AG10803 (cell line): ENCODE results near the gene NTNG1.

Experiments
- DNase-seq: peaks from one replicate; pipeline ENCODE4 v3.0.0; 2010; ENCODE audit warnings: low read depth
- H3K4me3 ChIP-seq: 2 replicates; pipeline ENCODE4 v1.5.1; 2011; ENCODE audit warnings: mild to moderate bottlenecking, low read length, control low read depth
- TF ChIP-seq, protein P1 (sequence below): conservative IDR thresholded peaks from 2 replicates; pipeline ENCODE4 v1.5.1; 2011; ENCODE audit warnings: mild to moderate bottlenecking, low read length, control low read depth, inconsistent platforms

NTNG1 gene

DNA sequence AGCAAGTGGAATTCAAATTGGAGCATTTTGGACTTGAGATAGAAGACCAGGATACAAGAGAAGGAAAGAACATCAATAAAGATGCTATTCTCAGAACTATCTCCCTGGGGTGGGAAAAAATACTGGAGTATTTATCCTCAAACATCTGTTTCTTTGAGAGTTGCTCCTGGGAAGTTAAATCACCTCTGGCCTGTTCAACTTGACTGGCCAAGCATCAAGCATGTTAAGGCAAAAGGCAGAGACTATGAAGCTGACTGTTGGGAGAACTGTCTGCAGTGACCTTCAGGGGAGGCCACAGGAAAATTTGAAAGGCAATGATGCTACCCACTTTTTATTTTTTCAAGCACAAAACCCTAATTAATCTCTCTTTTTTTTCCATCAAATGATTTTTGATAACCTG is 239.0 kb downstream of the NTNG1 start:
- TF ChIP-seq, protein P1, sequence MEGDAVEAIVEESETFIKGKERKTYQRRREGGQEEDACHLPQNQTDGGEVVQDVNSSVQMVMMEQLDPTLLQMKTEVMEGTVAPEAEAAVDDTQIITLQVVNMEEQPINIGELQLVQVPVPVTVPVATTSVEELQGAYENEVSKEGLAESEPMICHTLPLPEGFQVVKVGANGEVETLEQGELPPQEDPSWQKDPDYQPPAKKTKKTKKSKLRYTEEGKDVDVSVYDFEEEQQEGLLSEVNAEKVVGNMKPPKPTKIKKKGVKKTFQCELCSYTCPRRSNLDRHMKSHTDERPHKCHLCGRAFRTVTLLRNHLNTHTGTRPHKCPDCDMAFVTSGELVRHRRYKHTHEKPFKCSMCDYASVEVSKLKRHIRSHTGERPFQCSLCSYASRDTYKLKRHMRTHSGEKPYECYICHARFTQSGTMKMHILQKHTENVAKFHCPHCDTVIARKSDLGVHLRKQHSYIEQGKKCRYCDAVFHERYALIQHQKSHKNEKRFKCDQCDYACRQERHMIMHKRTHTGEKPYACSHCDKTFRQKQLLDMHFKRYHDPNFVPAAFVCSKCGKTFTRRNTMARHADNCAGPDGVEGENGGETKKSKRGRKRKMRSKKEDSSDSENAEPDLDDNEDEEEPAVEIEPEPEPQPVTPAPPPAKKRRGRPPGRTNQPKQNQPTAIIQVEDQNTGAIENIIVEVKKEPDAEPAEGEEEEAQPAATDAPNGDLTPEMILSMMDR = no peak
- no peak for DNase-seq
- H3K4me3 ChIP-seq = no peak overlapping the region

DNA sequence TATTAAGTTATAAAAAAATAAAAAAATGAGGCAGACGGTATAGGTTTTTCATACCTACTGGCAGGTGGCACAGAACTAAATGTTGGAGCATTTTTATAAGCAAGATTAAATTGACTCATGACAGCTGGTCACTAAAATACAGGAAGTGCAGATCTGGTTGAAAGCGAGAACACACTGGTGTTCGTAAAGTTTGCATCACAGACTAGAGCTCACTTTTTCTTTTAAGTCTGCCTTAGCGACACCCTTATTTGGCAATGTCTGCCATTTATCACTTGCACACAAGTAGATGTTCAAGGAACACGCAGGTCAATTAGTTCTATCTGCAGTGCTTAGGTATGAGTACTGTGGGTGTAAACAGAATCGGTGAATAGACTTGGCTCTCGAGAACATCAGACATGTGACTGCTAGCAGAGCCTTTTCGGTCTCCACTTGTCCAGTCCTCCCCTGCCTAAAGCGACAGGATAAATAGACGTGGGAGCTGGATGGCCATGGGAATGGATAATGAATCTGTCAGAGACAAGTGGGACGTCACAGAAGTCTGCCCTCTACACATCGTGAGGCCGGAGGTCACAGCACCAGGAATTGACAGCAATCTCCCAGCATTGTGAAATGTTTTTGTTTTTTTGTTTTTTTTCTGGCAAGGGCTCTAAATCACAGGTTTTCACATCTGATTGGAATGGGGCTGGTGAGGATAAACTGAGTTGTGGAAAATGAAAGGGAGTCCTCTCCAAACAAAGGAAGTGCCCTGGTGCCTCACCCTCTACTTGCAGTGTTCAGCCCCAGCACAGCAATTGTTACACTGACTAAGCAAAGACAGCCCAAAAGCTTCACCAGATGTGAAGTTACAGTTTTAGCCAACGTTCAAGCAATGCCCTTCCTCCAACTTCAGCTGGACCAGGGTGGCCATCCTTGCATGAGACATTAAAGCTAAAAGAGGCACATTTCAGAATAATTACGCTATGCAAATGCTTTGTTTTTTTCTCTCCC is 248.9 kb downstream of the NTNG1 start:
- DNase-seq = peak; percentile 70
- peak overlapping the region; percentile 44 for H3K4me3 ChIP-seq
- TF ChIP-seq, protein P1 = no peak

DNA sequence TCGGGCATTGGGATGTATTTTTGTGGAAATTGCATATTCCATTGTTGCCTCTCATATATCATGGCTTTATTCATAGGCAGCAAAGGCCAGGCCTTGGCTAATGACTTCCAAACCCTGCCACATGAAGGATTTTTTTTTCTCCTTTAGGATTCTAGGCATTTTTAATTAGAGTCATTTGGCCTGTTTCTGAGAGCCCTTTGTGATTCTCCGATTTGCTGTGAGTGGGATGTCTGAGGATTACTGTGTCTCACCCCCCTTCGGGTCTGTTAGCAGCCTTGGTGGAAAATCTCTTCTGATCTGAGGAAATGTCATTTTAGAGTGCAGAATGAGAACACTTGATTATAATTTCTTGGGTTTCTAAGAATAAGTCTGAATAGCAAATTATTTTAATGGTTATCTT is 253.5 kb downstream of the NTNG1 start:
- no peak overlapping the region for H3K4me3 ChIP-seq
- TF ChIP-seq, protein P1 = no peak
- DNase-seq = no peak

DNA sequence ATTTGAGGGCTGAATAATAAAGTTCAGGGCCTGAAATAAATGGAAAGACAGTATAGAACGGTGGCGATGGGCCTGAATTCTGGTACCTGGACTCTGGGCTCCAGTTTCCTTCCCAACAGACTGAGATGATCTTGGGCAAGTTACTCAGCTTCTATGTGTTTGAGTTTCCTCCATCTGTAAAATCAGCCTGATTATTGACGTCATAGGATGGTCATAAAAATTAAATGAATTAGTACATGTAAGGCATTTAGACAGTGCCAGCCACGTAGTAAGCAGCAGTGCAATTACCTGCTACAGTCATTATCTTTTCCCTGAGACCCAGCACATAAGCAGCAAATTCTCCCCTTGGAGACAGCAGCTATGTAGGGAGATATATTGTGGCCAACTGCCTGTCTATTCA is 260.9 kb downstream of the NTNG1 start:
- TF ChIP-seq, protein P1 = no peak
- no peak for DNase-seq
- no peak overlapping the region for H3K4me3 ChIP-seq

DNA sequence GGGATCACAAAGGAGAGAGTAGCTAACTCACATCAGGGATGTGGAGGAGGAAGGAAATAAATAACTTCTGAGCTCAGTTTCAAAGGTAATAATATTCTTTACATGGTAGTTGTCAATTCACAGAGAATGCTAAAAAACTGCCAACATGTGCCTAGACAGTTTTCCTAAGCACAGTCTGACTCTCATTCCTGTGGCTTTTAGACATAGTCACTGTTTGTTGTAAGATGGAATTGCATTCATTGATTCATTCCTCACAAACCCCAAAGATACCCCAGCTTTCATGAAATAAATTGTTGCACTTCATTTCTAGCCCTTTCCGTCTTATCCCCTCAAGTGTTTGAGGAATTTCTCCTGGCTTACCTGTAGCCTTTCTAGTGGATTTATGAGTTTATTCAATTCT is 263.9 kb downstream of the NTNG1 start:
- no peak overlapping the region for H3K4me3 ChIP-seq
- TF ChIP-seq, protein P1 = no peak
- DNase-seq = peak; percentile 86

DNA sequence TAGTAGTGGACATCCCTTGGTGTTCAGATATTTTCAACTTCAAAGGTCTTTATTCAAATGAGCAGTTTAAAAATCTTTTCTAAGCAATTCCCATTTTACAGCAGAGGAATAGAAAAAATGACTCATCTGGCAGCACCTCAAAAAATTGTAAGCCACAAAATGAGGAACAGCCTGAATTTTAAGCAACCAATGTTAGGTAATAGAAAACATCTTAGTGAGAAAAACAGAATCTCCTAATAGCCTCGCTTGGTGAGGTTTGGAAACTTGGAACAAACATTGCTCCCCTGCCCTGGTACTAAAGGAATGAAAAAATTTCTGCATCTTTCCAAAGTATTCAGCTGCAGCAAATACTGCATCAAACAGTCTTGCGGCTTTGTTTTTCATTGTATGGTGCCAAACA is 264.4 kb downstream of the NTNG1 start:
- peak; percentile 93 for DNase-seq
- no peak overlapping the region for H3K4me3 ChIP-seq
- TF ChIP-seq, protein P1 = no peak

DNA sequence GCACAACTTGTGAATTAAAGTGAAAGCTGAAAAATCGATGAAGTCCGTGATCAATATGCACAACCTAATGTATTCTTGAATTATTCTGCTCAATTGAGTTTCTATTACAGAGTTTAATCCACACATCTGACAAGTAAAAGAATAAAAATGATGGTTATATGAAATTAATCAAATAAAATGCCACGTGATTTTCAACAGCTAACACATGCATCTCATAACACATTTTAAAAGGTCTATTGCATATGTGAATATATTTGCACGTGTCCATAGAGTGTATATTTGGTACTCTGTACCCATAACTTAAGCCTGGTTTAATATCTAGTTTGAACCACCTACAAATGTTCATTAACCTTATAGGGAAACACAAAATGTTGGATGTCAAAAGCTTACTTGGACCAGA is 266.2 kb downstream of the NTNG1 start:
- TF ChIP-seq, protein P1 = no peak
- no peak overlapping the region for H3K4me3 ChIP-seq
- DNase-seq = no peak
